ENCODE data around the gene ALAS1. TPM values are rescaled to one million over a fixed set of nuclear protein-coding genes. Genes with fewer than 3 reads are reported as not detected.

ALAS1 gene
- total RNA-seq, 1 experiment from 2014 or later, result 29.2 TPM

- Mint-ChIP-seq H3K27ac (ENCODE audit: low read depth, unreplicated experiment) (no peak overlapping the region), H3K36me3 (ENCODE audit: insufficient read depth, unreplicated experiment) (peaks cover 100% of the 10 kb centered on the region), H3K4me1 (ENCODE audit: insufficient read depth, unreplicated experiment) (peaks cover 16% of the 10 kb centered on the region), H3K27me3 (ENCODE audit: insufficient read depth, unreplicated experiment) (no peaks in the 10 kb centered on the region), H3K4me3 (ENCODE audit: unreplicated experiment) (no peak overlapping the region), H3K9me3 (ENCODE audit: unreplicated experiment) (no peaks in the 10 kb centered on the region)
- TF ChIP-seq CTCF (IDR thresholded peaks at IDR 0.05; ENCODE audit: unreplicated experiment), result no peak
- intact Hi-C loops (cut with micrococcal nuclease), result no loop called here
- BruUV-seq (replicated peaks), result no TSS peak
- POLR2A ChIA-PET, result interaction anchor here (1.3 to 1.6 kb wide), 2 partner anchors 11 to 25 kb away, joined by 3 to 10 read pairs; partner anchors contain the start of gene GLYCTK
- CTCF ChIA-PET, result interaction anchor here (1.3 kb wide), 1 partner anchor 12 kb away, joined by 3 read pairs; no protein-coding TSS in a partner anchor
- DNase-seq (ENCODE audit: unreplicated experiment), result no peak
These were observed 64.5 kb downstream of the ALAS1 start for GRCh38 chr3:52262447-52262846.

Other genes with a start within 250 kb of the ALAS1 start
- gene GPR62, start 242.8 kb upstream of the ALAS1 start, total RNA-seq (2022), result not detected in 2 replicates
- 26.4 TPM in 2 replicates for gene PCBP4, start 230.7 kb upstream of the ALAS1 start, total RNA-seq (2022)
- gene ABHD14B, start 224.1 kb upstream of the ALAS1 start, total RNA-seq (2022), result 48.9 and 49.8 TPM in 2 replicates
- gene ABHD14A, start 223.1 kb upstream of the ALAS1 start, total RNA-seq (2022), result 4.0 and 8.1 TPM in 2 replicates
- gene ACY1, start 214.6 kb upstream of the ALAS1 start, total RNA-seq (2022), result 109 and 164 TPM in 2 replicates
- 1,551 and 1,602 TPM in 2 replicates for gene RPL29, start 202.3 kb upstream of the ALAS1 start, total RNA-seq (2022)
- 67.4 and 69.1 TPM in 2 replicates for gene DUSP7, start 141.6 kb upstream of the ALAS1 start, total RNA-seq (2022)
- 7.5 and 9.8 TPM in 2 replicates for gene POC1A, start 43.7 kb upstream of the ALAS1 start, total RNA-seq (2022)
- gene TLR9, start 27.5 kb downstream of the ALAS1 start, total RNA-seq (2022), result not detected in 2 replicates
- gene TWF2, start 41.0 kb downstream of the ALAS1 start, total RNA-seq (2022), result 30.5 and 47.0 TPM in 2 replicates
- 10.4 and 14.0 TPM in 2 replicates for gene PPM1M, start 47.6 kb downstream of the ALAS1 start, total RNA-seq (2022)
- gene WDR82, start 80.5 kb downstream of the ALAS1 start, total RNA-seq (2022), result 60.7 and 62.5 TPM in 2 replicates
- gene GLYCTK, start 89.7 kb downstream of the ALAS1 start, total RNA-seq (2022), result 17.6 and 20.5 TPM in 2 replicates
- 3.0 and 7.6 TPM in 2 replicates for gene DNAH1, start 118.2 kb downstream of the ALAS1 start, total RNA-seq (2022)
- gene BAP1, start 211.8 kb downstream of the ALAS1 start, total RNA-seq (2022), result 61.5 and 77.5 TPM in 2 replicates
- gene PHF7, start 212.5 kb downstream of the ALAS1 start, total RNA-seq (2022), result 5.7 and 7.4 TPM in 2 replicates
- 0.12 TPM in 1 of 2 replicates, not detected in the other for gene SEMA3G, start 246.9 kb downstream of the ALAS1 start, total RNA-seq (2022)

All from MCF 10A (cell line).